GM06990 (cell line): ENCODE data around the gene IL17REL.

ENCODE experiments used
- DNase-seq: peaks from one replicate; pipeline ENCODE4 v3.0.0-alpha.2; 2011; ENCODE audit not compliant: insufficient read length; ENCODE audit errors: extremely low read depth
- H3K27me3 ChIP-seq: replicated peaks from 2 replicates; pipeline ENCODE4 v1.6.0; 2011; ENCODE audit warnings: low read length; ENCODE audit not compliant: control insufficient read depth, insufficient read depth
- H3K36me3 ChIP-seq: 2 replicates; pipeline ENCODE4 v1.5.1; 2011; ENCODE audit warnings: low read length; ENCODE audit not compliant: control insufficient read depth, insufficient read depth
- H3K4me3 ChIP-seq: replicated peaks from 2 replicates; pipeline ENCODE4 v1.5.1; 2011; ENCODE audit warnings: low read depth, mild to moderate bottlenecking, control low read depth, low read length
- TF ChIP-seq, protein P1 (sequence below): IDR thresholded peaks from 2 replicates; pipeline ENCODE4 v1.5.1; 2011; ENCODE audit warnings: low read length, control low read depth, mild to moderate bottlenecking, inconsistent platforms; ENCODE audit not compliant: insufficient read depth, poor library complexity, severe bottlenecking

The IL17REL gene

DNA sequence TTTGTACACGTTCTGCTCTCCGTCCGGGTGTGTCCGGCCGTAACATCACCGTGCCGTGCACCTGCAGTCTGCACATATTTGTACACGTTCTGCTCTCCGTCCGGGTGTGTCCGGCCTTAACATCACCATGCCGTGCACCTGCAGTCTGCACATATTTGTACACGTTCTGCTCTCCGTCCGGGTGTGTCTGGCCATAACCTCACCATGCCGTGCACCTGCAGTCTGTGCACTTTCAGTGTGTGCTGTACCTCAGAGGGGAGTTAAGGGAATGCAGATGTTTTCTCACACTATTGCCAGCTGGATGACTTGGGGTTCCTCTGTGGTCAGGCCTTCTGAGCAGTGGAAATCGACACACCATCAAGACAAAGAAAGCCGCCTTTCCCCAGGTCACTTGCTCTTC lies 41.3 kb upstream of the IL17REL start:
- Histone ChIP-seq H3K4me3 (no peak overlapping the region), H3K36me3 (no peaks in the 10 kb centered on the region), H3K27me3 (no peaks in the 10 kb centered on the region; the same call in 1 of the 2 replicates)
- TF ChIP-seq, protein P1, sequence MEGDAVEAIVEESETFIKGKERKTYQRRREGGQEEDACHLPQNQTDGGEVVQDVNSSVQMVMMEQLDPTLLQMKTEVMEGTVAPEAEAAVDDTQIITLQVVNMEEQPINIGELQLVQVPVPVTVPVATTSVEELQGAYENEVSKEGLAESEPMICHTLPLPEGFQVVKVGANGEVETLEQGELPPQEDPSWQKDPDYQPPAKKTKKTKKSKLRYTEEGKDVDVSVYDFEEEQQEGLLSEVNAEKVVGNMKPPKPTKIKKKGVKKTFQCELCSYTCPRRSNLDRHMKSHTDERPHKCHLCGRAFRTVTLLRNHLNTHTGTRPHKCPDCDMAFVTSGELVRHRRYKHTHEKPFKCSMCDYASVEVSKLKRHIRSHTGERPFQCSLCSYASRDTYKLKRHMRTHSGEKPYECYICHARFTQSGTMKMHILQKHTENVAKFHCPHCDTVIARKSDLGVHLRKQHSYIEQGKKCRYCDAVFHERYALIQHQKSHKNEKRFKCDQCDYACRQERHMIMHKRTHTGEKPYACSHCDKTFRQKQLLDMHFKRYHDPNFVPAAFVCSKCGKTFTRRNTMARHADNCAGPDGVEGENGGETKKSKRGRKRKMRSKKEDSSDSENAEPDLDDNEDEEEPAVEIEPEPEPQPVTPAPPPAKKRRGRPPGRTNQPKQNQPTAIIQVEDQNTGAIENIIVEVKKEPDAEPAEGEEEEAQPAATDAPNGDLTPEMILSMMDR: no peak
- no peak for DNase-seq

DNA sequence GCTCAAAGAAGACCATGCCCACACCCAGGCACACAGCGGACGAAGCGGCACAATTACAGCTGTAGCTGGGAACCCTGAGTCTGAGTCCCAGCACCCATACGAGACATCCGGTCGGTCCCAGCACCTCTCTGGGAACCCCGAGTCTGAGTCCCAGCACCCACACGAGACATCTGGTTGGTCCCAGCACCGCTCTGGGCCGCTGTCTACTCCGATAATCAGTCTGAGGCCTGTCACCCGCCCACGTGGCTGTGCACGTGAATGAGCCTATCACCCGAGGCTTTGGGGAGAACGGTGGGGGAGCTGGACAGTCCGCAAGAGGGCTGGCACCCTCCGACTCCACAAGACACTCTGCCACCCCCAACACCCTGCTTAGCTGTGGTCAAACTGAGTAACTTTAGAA lies 39.4 kb upstream of the IL17REL start:
- TF ChIP-seq, protein P1: no peak
- H3K36me3 ChIP-seq: no peaks in the 10 kb centered on the region
- no peaks in the 10 kb centered on the region for H3K27me3 ChIP-seq
- no peak overlapping the region for H3K4me3 ChIP-seq
- DNase-seq: no peak

GRCh38 chr22:50049299-50050195 lies 37.0 kb upstream of the IL17REL start:
- Histone ChIP-seq H3K27me3 (no peaks in the 10 kb centered on the region), H3K36me3 (no peaks in the 10 kb centered on the region), H3K4me3 (no peak overlapping the region)
- DNase-seq: no peak
- TF ChIP-seq, protein P1: no peak

DNA sequence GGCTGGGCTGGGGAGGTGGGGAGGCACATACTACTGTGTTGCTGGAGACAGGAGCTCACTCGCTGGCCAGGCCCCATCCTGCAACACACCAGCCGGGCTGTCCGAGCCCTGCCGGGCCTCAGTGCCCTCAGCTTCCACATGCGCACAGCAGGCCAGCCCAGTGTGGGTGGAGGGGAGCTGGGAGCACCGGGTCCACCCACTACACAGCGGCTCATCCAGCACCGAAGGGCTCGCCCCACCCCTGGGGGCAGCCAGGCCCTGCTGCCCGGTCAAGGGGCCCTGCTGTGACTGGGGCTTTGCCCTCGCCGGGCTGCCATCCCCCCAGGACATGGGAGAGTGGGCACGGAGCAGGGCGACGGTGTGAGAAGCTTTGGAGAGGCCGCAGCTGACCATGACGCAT lies 36.3 kb upstream of the IL17REL start:
- Histone ChIP-seq H3K4me3 (no peak overlapping the region), H3K36me3 (no peaks in the 10 kb centered on the region), H3K27me3 (no peaks in the 10 kb centered on the region)
- DNase-seq: no peak
- TF ChIP-seq, protein P1: no peak

GRCh38 chr22:50048061-50048765 lies 35.6 kb upstream of the IL17REL start:
- no peaks in the 10 kb centered on the region for H3K27me3 ChIP-seq
- TF ChIP-seq, protein P1: no peak
- DNase-seq: no peak
- no peaks in the 10 kb centered on the region for H3K36me3 ChIP-seq
- no peak overlapping the region for H3K4me3 ChIP-seq
